ENCODE results near the gene SFMBT1. TPM values are rescaled to one million over a fixed set of nuclear protein-coding genes. Genes with fewer than 3 reads are reported as not detected.

Gene SFMBT1
- total and polyA plus RNA-seq, 2 experiments from 2014 or later = 3.4 to 6.1 TPM

DNA sequence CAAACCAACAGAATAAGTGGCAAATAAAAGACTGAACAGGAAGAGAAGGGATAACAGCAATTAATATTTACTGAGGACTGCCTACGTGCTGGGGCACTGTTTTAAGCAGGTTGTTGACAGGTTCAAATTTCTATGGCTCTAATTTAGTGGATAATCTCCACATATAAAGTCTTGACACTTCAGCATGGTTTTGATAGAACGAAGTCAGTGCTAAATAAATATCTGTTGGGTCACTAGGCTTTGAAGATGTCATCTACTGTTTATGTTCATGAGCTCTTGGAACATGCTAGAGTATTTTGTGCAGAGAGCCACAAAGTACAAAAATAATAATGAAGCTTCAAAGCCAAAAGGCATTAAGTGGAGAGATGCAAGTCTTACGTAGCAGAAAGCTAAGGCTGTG is 74.0 kb downstream of the SFMBT1 start:
- Histone ChIP-seq H3K36me3 (no peaks in the 10 kb centered on the region), H3K4me3 (no peak overlapping the region), H3K9me3 (ENCODE audit: low read depth) (no peaks in the 10 kb centered on the region), H3K27ac (no peak overlapping the region), H3K27me3 (no peaks in the 10 kb centered on the region), H3K4me1 (ENCODE audit: low read depth) (no peaks in the 10 kb centered on the region)
- TF ChIP-seq CTCF (IDR thresholded peaks at IDR 0.05; ENCODE audit: low read depth, low read length) = no peak
- no peak for DNase-seq (ENCODE audit: low read depth in 1 of 2, low spot score in 1 of 2)

GRCh38 chr3:52967398-52967797 is 78.5 kb downstream of the SFMBT1 start:
- no peaks in the 10 kb centered on the region for H3K4me1 ChIP-seq (ENCODE audit: low read depth)
- H3K4me3 ChIP-seq = no peak overlapping the region
- DNase-seq (ENCODE audit: low read depth in 1 of 2, low spot score in 1 of 2) = no peak
- H3K27ac ChIP-seq = no peak overlapping the region
- H3K36me3 ChIP-seq = no peaks in the 10 kb centered on the region
- no peaks in the 10 kb centered on the region for H3K9me3 ChIP-seq (ENCODE audit: low read depth)
- no peaks in the 10 kb centered on the region for H3K27me3 ChIP-seq
- no peak for TF ChIP-seq CTCF (IDR thresholded peaks at IDR 0.05; ENCODE audit: low read depth, low read length)

GRCh38 chr3:52962160-52962559 is 83.7 kb downstream of the SFMBT1 start:
- no peak for DNase-seq (ENCODE audit: low read depth in 1 of 2, low spot score in 1 of 2)
- Histone ChIP-seq H3K27ac (no peak overlapping the region), H3K4me3 (no peak overlapping the region), H3K27me3 (no peaks in the 10 kb centered on the region), H3K36me3 (no peaks in the 10 kb centered on the region), H3K9me3 (ENCODE audit: low read depth) (no peaks in the 10 kb centered on the region), H3K4me1 (ENCODE audit: low read depth) (no peaks in the 10 kb centered on the region)
- no peak for TF ChIP-seq CTCF (IDR thresholded peaks at IDR 0.05; ENCODE audit: low read depth, low read length)

DNA sequence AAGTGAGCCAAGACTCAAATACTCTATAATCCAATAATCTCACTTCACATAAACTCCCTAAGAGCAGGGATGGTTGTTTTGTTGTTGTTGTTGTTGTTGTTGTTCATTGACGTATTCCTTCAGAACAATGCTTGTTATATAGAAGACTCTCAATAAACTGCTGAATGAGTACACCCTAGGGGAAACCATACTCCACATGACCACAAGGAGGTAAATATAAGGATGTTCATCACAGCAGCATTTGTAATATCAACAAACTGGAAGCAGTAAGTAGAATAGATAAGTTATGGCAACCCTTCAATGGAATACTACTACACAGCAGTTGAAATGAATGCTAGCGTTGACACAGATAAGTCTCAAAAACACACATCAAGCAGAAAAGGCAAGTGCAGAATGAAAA is 86.1 kb downstream of the SFMBT1 start:
- no peaks in the 10 kb centered on the region for H3K9me3 ChIP-seq (ENCODE audit: low read depth)
- H3K4me3 ChIP-seq = no peak overlapping the region
- H3K36me3 ChIP-seq = no peaks in the 10 kb centered on the region
- no peaks in the 10 kb centered on the region for H3K4me1 ChIP-seq (ENCODE audit: low read depth)
- H3K27me3 ChIP-seq = no peaks in the 10 kb centered on the region
- TF ChIP-seq CTCF (IDR thresholded peaks at IDR 0.05; ENCODE audit: low read depth, low read length) = no peak
- no peak overlapping the region for H3K27ac ChIP-seq
- DNase-seq (ENCODE audit: low read depth in 1 of 2, low spot score in 1 of 2) = no peak

DNA sequence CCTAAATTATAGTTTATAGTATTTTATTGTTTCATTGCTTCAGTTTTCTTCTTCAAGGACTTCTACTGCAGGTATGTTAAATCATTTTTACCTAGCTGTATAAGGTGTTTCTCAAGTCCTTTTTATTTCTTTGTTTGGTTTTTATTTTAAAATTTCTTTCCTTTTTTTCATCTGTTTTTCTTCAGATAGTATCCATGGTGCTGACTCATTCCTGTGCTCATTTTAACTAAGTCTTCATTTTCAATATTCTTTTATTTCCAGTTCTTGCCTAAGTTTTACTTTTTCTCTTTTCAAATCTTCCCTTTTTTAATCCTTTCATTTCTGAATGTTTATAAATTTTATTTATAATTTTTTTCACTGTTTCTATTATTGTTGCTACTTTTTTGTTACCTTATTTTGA is 106.3 kb downstream of the SFMBT1 start:
- TF ChIP-seq CTCF (IDR thresholded peaks at IDR 0.05; ENCODE audit: low read depth, low read length) = no peak
- Histone ChIP-seq H3K9me3 (ENCODE audit: low read depth) (no peaks in the 10 kb centered on the region), H3K36me3 (no peaks in the 10 kb centered on the region), H3K27ac (no peak overlapping the region), H3K4me1 (ENCODE audit: low read depth) (no peaks in the 10 kb centered on the region), H3K4me3 (no peak overlapping the region), H3K27me3 (no peaks in the 10 kb centered on the region)
- DNase-seq (ENCODE audit: low read depth in 1 of 2, low spot score in 1 of 2) = no peak

Measured in cardiac muscle cell (in vitro differentiated cells and primary cell).